Measurements from ENCODE around the gene GRHL1.
A peak's percentile ranks its signal among the peaks of the same experiment; 100 is the strongest.

Gene GRHL1

GRCh38 chr2:10043906-10044601 lies 92.6 kb downstream of the GRHL1 start:
- DNase-seq: no peak

- no peak for DNase-seq
Observed at GRCh38 chr2:10045561-10046355, 94.3 kb downstream of the GRHL1 start.

DNA sequence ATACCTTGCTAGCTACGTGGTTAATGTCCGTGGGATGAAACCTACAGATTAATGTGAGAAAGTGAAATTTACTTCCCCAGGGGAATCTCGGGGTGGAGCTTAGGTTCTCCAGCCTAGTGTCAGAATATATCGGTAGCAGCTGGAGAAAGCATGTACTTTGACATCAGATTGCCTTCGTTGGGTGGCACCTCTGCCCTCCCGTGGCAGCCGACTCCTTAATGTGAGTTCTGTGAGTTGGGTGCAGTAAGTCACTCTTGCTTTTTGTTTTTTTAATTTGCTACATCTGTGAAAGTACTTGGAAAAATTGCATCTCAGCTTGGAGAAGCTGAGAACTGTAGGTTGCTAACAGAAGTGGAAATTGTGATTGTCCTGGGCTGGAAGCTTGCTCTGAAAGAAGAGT lies 95.4 kb downstream of the GRHL1 start:
- DNase-seq: no peak

DNA sequence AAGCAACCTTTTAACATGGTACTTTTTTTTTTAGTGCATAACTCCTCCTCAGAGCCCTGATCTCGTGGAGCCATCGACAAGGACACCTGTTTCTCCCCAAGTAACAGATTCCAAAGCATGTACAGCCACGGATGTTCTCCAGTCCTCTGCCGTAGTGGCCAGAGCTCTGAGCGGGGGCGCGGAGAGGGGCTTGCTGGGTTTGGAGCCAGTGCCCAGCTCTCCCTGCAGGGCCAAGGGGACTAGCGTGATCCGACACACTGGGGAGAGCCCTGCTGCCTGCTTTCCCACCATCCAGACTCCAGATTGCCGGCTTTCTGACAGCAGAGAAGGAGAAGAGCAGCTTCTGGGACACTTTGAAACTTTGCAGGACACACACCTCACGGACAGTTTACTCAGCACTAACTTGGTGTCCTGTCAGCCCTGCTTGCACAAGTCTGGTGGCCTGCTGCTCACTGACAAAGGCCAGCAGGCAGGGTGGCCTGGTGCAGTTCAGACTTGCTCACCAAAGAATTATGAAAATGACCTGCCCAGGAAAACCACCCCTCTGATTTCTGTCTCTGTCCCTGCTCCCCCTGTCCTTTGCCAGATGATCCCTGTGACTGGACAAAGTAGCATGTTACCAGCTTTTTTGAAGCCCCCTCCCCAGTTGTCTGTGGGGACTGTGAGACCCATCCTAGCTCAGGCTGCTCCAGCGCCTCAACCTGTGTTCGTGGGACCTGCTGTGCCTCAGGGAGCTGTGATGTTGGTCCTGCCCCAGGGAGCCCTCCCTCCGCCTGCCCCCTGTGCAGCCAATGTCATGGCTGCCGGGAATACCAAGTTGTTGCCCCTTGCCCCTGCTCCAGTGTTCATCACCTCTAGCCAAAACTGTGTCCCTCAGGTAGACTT lies 96.4 kb downstream of the GRHL1 start:
- DNase-seq: no peak

DNA sequence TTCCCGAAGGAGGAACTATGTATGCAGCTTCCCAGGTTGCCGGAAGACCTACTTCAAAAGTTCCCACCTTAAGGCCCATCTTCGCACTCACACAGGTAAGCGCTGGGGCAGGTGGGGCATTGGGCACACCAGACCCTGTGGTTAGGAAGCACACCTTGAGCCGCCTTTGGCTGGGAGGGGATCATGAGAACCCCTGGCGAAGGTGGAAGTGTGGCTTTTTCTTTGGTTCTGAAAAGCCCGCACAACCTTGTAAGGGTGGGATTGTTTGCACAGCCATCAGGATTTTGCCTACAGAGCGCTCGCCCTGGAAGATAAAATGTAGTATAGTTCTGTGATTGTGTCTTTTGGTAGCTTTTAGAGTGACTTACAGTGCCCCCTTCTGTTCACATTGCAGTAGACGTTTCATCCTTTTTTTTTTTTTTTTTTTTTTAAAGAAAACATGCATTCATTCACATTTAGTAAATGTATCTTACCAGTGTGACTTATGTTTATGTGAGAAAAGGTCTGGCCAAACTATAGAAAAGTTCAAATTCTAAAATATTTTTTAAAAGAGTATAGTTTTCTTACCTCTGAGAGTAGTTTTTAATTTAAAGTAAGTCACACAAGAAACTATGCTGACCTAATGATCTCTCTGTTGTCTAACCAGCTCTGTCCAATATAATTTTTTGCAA lies 97.1 kb downstream of the GRHL1 start:
- peak; percentile 52 for DNase-seq
